ENCODE measurements around the gene CTTNBP2.

CTTNBP2 gene

GRCh38 chr7:117816727-117817126, 56.5 kb downstream of the CTTNBP2 start:
- no peak for DNase-seq

- no peak for DNase-seq
Measured at GRCh38 chr7:117811696-117812095, 61.5 kb downstream of the CTTNBP2 start.

GRCh38 chr7:117810642-117811512, 62.4 kb downstream of the CTTNBP2 start:
- DNase-seq, result no peak

- DNase-seq, result no peak
Measured at GRCh38 chr7:117809958-117810357, 63.3 kb downstream of the CTTNBP2 start.

GRCh38 chr7:117808910-117809705, 64.1 kb downstream of the CTTNBP2 start:
- no peak for DNase-seq

DNA sequence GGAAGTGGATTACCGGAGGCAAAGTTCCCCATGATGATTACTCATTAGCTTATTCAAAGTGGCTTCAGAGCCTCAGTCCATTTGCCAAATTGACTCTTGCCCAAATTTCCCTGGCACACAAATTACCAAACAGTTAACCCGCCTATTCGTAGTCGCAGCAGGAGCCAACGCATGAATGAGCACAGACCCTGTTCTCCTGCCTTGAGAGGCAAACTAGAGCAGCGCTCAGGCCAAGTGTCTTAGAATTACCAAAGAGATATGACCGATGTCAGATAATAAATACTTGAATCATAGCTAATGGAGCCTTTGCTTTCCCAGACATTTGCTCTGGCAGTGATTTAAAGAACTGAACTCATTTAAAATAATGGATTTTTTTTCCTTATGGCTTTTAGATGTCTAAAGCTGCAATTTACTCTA, 64.9 kb downstream of the CTTNBP2 start:
- DNase-seq, result no peak

DNA sequence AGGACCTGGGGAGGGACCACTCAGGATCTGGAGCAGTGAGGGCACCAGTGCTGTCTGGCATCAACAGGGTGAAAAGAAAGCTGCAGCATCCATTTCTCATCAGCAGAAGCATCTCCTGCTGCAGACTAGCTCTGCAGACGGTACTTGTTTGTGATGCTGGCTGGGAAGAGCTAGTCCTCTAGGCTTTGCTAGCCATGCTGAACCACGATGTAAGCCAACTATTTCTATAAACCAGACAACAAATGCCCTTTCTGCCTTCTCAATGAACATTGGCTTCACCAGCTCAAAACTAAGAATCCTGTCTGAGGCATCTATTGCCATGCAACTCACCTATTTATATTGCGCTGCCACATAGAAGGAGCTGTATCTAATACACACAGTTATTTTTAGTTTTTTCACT, 65.6 kb downstream of the CTTNBP2 start:
- no peak for DNase-seq

DNA sequence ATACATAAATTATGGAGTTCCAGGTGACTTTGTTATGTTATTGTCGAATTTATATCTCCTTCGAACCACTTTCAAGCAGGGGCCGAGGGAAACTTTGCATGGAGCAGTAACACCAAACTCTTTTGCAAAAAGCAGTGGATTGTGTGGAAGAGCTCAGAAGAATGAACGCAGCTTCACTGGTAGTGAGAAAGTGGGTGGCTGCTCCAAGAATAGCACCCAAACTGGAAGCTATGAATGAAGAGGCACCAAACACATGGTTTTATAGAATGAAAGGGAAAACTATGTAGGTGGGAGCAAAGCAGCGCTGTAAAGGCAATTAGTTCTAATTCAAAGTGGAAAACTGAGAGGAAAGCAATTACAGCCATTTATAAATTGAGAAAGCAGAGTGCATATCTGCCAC, 67.2 kb downstream of the CTTNBP2 start:
- no peak for DNase-seq

GRCh38 chr7:117805241-117805640, 68.0 kb downstream of the CTTNBP2 start:
- no peak for DNase-seq

GRCh38 chr7:117803476-117803875, 69.8 kb downstream of the CTTNBP2 start:
- no peak for DNase-seq

DNA sequence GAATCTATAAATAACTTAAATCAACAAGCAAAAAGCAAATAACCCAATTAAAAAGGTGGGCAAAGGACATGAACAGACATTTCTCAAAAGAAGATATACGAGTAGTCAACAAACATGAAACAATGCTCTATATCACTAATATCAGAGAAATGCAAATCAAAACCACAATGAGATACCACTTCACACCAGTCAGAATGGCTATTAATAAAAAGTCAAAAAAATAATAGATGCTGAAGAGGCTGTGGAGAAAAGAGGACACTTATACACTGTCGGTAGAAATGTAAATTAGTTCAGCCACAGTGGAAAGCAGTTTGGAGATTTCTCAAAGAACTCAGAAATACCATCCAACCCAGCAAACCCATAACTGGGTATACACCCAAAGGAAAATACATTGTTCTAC, 70.6 kb downstream of the CTTNBP2 start:
- DNase-seq, result no peak

DNA sequence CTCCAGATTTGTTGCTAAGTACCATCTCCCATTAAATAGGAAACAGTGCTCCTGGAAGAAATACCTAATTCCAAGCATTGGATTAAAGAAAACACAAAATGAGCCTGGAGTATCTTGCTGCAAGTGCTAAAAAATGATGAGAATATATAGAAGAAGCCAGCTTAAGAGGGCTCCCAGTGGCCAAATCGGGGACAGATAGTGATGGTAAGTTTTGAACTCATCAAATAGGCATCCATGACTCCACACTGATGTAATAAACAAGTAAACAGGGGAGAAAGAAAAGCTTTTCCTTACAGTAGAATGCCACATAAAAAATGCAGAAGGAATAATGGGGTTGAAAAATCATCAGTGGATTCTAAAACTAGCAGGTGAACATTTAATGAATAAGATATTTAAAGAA, 72.4 kb downstream of the CTTNBP2 start:
- DNase-seq, result no peak

DNA sequence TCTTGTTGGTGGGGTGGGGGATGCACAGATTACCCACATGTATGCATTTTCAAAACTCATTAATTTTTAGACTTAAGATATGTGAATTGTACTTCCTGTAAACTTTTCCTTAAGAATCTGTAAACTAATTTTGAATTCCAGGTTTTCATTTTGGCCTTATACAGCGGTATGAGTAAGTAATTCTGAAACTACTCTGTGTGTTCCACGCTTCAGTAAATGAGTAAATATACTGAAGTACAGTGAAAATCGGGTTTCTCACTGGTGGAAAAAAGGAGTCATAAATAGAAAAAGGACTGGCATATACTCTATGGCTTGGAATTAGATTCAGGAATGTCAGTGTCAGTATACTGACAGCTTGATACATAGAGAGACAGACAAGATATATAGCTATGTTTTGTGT, 72.8 kb downstream of the CTTNBP2 start:
- DNase-seq, result no peak

DNA sequence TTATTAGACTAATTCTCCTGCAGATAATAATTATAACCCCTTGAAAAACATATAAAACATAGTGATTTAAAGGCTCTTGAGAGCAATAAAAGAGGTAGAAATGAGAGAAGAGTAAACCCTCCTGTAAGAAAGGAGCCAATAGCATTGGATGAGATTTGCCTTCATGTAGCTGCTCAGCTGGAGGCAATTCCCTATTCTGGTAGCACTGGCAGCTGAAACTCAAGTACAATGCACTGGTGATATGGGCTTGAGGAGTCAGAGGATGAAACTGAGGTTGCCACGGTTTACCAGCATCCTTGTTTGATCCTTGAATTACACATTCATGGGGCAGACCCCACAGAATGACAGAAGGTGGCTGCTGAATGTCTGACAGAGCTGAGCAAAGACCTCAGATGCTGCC, 76.4 kb downstream of the CTTNBP2 start:
- no peak for DNase-seq

DNA sequence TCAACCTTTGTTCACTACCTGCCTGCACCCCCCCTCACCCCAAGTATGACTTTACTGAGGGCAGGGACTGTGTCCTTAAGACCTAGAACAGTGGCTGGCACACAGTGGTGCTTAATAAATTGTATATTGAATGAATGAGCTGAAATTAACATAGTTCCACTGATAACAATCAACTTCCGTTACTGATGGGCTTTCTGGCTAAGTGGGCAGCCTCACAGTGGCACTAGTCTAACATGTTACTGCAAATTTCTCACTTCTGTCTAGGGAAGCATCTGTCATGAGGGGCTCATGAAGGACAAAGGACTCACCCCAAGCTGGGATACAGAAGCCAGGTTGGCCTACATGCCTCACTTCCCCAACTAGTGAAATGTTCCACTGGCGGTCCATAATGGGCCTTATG, 79.3 kb downstream of the CTTNBP2 start:
- no peak for DNase-seq

GRCh38 chr7:117793521-117793920, 79.7 kb downstream of the CTTNBP2 start:
- DNase-seq, result no peak

- no peak for DNase-seq
Measured at GRCh38 chr7:117791877-117792780, 81.1 kb downstream of the CTTNBP2 start.

GRCh38 chr7:117790731-117791130, 82.5 kb downstream of the CTTNBP2 start:
- no peak for DNase-seq

- DNase-seq, result no peak
Measured at GRCh38 chr7:117790251-117790650, 83.0 kb downstream of the CTTNBP2 start.

GRCh38 chr7:117785431-117785830, 87.8 kb downstream of the CTTNBP2 start:
- DNase-seq, result no peak

GRCh38 chr7:117784315-117784714, 88.9 kb downstream of the CTTNBP2 start:
- DNase-seq, result no peak

DNA sequence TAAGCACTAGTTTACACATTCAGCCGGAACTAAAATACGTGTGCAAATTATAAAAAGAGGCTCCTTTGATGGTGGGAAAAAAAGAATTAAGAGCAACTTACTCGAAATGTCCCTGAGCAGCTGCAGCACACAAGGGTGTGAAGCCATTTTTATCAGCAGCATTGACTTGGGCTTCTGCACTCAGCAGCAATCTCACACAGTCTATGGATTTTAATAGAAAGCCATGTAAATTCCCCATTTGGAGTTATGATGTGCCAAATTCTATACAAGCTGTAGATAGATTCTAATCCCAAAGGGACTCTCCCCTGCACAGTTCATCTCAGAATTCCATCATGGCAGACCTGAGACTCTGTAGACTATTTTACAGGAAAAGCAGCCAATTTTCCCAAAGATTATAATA, 90.5 kb downstream of the CTTNBP2 start:
- no peak for DNase-seq

DNA sequence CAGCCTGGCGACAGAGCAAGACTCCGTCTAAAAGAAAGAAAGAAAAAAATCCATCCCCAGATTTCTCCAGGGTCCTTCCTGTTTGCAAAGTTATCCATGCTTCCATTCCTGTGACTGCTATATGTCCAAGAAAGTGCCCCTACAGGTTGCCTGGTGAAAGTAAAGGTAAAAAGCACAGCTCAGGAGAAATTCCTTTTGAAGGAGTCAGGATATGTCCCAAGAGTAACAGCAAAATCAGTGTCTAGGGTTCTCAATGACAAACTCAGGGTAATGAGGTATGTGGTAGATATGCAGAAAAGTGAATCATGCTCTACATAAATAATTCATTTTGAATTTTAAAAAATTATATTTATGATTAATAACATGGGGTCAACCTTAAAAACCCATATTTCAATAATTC, 91.5 kb downstream of the CTTNBP2 start:
- DNase-seq, result no peak
